ENCODE results near the gene HTRA3.

- TF ChIP-seq CTCF (conservative IDR thresholded peaks at IDR 0.05; ENCODE audit: low read length): no peak
- TF ChIP-seq EZH2phosphoT487 (IDR thresholded peaks at IDR 0.05; ENCODE audit: borderline replicate concordance, low read depth, low read length): no peak
Observed at GRCh38 chr4:8240211-8241041, 29.1 kb upstream of the HTRA3 start.
